Measurements from ENCODE around the gene MKNK2. TPM values are rescaled to one million over a fixed set of nuclear protein-coding genes. Genes with fewer than 3 reads are reported as not detected.

Gene MKNK2
- total and polyA plus RNA-seq, 2 of the 13 experiments (the other 11 are each of a cell fraction or from before 2014, with no cell fraction given) = 44.9 to 112 TPM

GRCh38 chr19:2064788-2065524, 13.9 kb upstream of the MKNK2 start (continued):
- TF ChIP-seq KDM2A (CRISPR knock-in tag; IDR thresholded peaks at IDR 0.05; ENCODE audit: borderline replicate concordance, low read depth) = no peak
- TF ChIP-seq SATB2 (CRISPR knock-in tag; IDR thresholded peaks at IDR 0.05) = no peak
- TF ChIP-seq SAFB2 (CRISPR knock-in tag; IDR thresholded peaks at IDR 0.05; ENCODE audit: borderline replicate concordance, low read depth) = no peak
- TF ChIP-seq ZZZ3 (CRISPR knock-in tag; IDR thresholded peaks at IDR 0.05; ENCODE audit: borderline replicate concordance) = no peak
- no peak for TF ChIP-seq AGO1 (IDR thresholded peaks at IDR 0.05; ENCODE audit: low read depth, low read length, poor library complexity, severe bottlenecking)
- no peak for TF ChIP-seq BRCA1 (CRISPR knock-in tag; IDR thresholded peaks at IDR 0.05)
- TF ChIP-seq HOXD1 (CRISPR knock-in tag; IDR thresholded peaks at IDR 0.05) = no peak
- TF ChIP-seq MXD1 (CRISPR knock-in tag; IDR thresholded peaks at IDR 0.05) = 0 out of 2 replicates have a peak, but pooled peaks have one; percentile 57
- TF ChIP-seq ZNF672 (CRISPR knock-in tag; IDR thresholded peaks at IDR 0.05) = no peak
- TF ChIP-seq ZFY (CRISPR knock-in tag; IDR thresholded peaks at IDR 0.05) = peak; percentile 62
- no peak for TF ChIP-seq CC2D1A (CRISPR knock-in tag; IDR thresholded peaks at IDR 0.05)
- no peak for TF ChIP-seq RBM39 (IDR thresholded peaks at IDR 0.05; ENCODE audit: low read depth, low read length, poor library complexity, severe bottlenecking)
- TF ChIP-seq ZNF256 (CRISPR knock-in tag; conservative IDR thresholded peaks at IDR 0.05) = no peak
- no peak for TF ChIP-seq NPAS2 (CRISPR knock-in tag; IDR thresholded peaks at IDR 0.05; ENCODE audit: borderline replicate concordance)
- no peak for TF ChIP-seq RNF2 (conservative IDR thresholded peaks at IDR 0.05; ENCODE audit: low read depth)
- TF ChIP-seq JUN (CRISPR knock-in tag; IDR thresholded peaks at IDR 0.05) = no peak
- TF ChIP-seq TOE1 (CRISPR knock-in tag; IDR thresholded peaks at IDR 0.05) = no peak
- TF ChIP-seq ZBTB39 (CRISPR knock-in tag; IDR thresholded peaks at IDR 0.05) = no peak
- TF ChIP-seq XRCC5 (optimal IDR thresholded peaks at IDR 0.05; ENCODE audit: low read length) = no peak
- TF ChIP-seq MAX (IDR thresholded peaks at IDR 0.05) = peak; percentile 51
- TF ChIP-seq ARHGAP35 (CRISPR knock-in tag; IDR thresholded peaks at IDR 0.05; ENCODE audit: borderline replicate concordance) = no peak
- no peak for TF ChIP-seq ZFP36 (IDR thresholded peaks at IDR 0.05; ENCODE audit: borderline replicate concordance, low read depth, low read length, partially characterized antibody)
- no peak for TF ChIP-seq TGIF2 (CRISPR knock-in tag; IDR thresholded peaks at IDR 0.05)
- TF ChIP-seq SMARCC2 (IDR thresholded peaks at IDR 0.05) = no peak
- TF ChIP-seq SIX1 (CRISPR knock-in tag; IDR thresholded peaks at IDR 0.05; ENCODE audit: borderline replicate concordance) = no peak
- no peak for TF ChIP-seq ZNF3 (CRISPR knock-in tag; IDR thresholded peaks at IDR 0.05)
- no peak for TF ChIP-seq HDAC6 (IDR thresholded peaks at IDR 0.05; ENCODE audit: low read depth, low read length)
- TF ChIP-seq MZF1 (CRISPR knock-in tag; IDR thresholded peaks at IDR 0.05; ENCODE audit: borderline replicate concordance) = 0 out of 2 replicates have a peak, but pooled peaks have one; percentile 37
- TF ChIP-seq GATA4 (IDR thresholded peaks at IDR 0.05; ENCODE audit: borderline replicate concordance, low read depth) = no peak
- TF ChIP-seq TBX3 (IDR thresholded peaks at IDR 0.05; ENCODE audit: borderline replicate concordance) = no peak
- no peak for TF ChIP-seq GABPA (IDR thresholded peaks at IDR 0.05; ENCODE audit: low read depth, low read length)
- TF ChIP-seq GABPA (CRISPR knock-in tag; IDR thresholded peaks at IDR 0.05; ENCODE audit: low read depth) = no peak

All from HepG2 (cell line).